ENCODE data around the gene ZNF470. TPM values are rescaled to one million over a fixed set of nuclear protein-coding genes. Genes with fewer than 3 reads are reported as not detected.

Gene ZNF470
- total RNA-seq: 21.9 TPM

GRCh38 chr19:56567274-56568120 is at the start of gene ZNF470:
Gene ZNF470 (plus strand): TSS chr19:56567468. CDS start chr19:56570312, 2,844 bp downstream.

GRCh38 chr19:56538761-56539263 is 28.5 kb upstream of the ZNF470 start, which contains the start of gene ZFP28:
Gene ZFP28 (plus strand): TSS chr19:56538948. CDS start chr19:56539019, 71 bp downstream.

GRCh38 chr19:56594783-56595547 is 27.7 kb downstream of the ZNF470 start, which contains the start of gene ZNF71:
Gene ZNF71 (plus strand): TSS chr19:56595302. CDS start chr19:56601559, 6,257 bp downstream.

Other genes with a start within 250 kb of the ZNF470 start
- gene ZNF582, start 173.9 kb upstream of the ZNF470 start, total RNA-seq: 6.7 TPM
- gene ZNF583, start 163.1 kb upstream of the ZNF470 start, total RNA-seq: 44.5 TPM
- 27.7 TPM for gene ZNF667, start 90.1 kb upstream of the ZNF470 start, total RNA-seq
- 21.5 TPM for gene ZNF471, start 59.6 kb upstream of the ZNF470 start, total RNA-seq
- gene ZFP28, start 28.5 kb upstream of the ZNF470 start, total RNA-seq: 32.5 TPM
- gene ZNF71, start 27.8 kb downstream of the ZNF470 start, total RNA-seq: 21.2 TPM
- 117 TPM for gene SMIM17, start 75.7 kb downstream of the ZNF470 start, total RNA-seq
- 12.7 TPM for gene ZNF835, start 104.3 kb downstream of the ZNF470 start, total RNA-seq